PC-3 (cell line): ENCODE data around the gene WDR11.
A peak's percentile ranks its signal among the peaks of the same experiment; 100 is the strongest.

Experiments
- EZH2 ChIP-seq: fragments of 300-600 bp; sonication (generic); IDR thresholded peaks from one replicate; pipeline ENCODE4 v1.6.1; 2017; ENCODE audit warnings: antibody characterized with exemption, mild to moderate bottlenecking, low read length; ENCODE audit not compliant: unreplicated experiment
- EZH2phosphoT487 ChIP-seq: fragments of 300-600 bp; sonication (generic); IDR thresholded peaks from 2 replicates; pipeline ENCODE4 v1.6.1; 2018; ENCODE audit warnings: mild to moderate bottlenecking, antibody characterized with exemption, low read length, borderline replicate concordance
- TF ChIP-seq, protein P1 (sequence below): fragments of 300-600 bp; sonication (generic); conservative IDR thresholded peaks from 2 replicates; pipeline ENCODE4 v1.5.1; 2017; ENCODE audit warnings: antibody characterized with exemption, low read depth, mild to moderate bottlenecking, low read length

DNA sequence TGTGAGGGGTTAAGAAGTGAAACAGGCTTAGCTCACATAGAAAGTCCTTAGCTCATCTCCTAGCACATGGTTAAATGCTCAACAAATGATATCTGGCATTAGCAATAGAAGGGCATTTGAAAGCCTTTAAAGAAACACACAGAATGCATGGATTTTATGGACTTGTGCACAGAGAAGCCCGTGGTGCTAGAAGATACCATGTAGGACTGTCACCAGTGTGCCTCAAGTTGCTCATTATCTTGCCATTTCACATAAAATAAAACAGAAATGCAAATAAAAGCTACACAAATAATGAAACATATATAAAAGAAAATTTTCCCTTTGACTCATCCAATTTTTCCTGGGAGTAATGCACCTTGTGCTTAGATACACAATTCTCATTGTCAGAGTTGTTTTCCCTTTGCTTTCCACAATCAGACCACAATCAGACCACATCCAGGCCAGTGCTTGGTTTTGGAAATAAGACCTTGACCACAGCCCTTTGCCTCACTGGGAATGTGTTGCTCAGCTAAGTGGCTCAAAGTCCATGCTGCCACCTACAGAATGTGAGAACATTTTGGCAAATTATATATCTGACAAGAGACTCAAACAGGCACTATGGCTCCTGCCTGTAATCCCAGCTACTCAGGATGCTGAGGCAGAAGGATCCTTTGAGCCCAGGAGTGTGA, 9.5 kb upstream of the WDR11 start:
- TF ChIP-seq, protein P1, sequence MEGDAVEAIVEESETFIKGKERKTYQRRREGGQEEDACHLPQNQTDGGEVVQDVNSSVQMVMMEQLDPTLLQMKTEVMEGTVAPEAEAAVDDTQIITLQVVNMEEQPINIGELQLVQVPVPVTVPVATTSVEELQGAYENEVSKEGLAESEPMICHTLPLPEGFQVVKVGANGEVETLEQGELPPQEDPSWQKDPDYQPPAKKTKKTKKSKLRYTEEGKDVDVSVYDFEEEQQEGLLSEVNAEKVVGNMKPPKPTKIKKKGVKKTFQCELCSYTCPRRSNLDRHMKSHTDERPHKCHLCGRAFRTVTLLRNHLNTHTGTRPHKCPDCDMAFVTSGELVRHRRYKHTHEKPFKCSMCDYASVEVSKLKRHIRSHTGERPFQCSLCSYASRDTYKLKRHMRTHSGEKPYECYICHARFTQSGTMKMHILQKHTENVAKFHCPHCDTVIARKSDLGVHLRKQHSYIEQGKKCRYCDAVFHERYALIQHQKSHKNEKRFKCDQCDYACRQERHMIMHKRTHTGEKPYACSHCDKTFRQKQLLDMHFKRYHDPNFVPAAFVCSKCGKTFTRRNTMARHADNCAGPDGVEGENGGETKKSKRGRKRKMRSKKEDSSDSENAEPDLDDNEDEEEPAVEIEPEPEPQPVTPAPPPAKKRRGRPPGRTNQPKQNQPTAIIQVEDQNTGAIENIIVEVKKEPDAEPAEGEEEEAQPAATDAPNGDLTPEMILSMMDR: peak; percentile 46; the same call in 1 of the 2 replicates
- TF ChIP-seq EZH2phosphoT487: no peak
- no peak for TF ChIP-seq EZH2
